Measurements from ENCODE around the gene HOXA13. TPM values are rescaled to one million over a fixed set of nuclear protein-coding genes. Genes with fewer than 3 reads are reported as not detected.

HOXA13 gene
- total RNA-seq, 4 donors from 2014 or later, result 0.63 to 1.5 (median 0.72) TPM

- Histone ChIP-seq H3K4me1 (peaks cover 0 to 66% (median 14%) of the 10 kb centered on the region in 4 donors), H3K4me3 (peak overlapping the region; percentile 44 to 69 (median 54)), H3K36me3 (no peaks in the 10 kb centered on the region), H3K27ac (peak overlapping the region in 2 of 4 donors; percentile 60 to 64), H3K27me3 (peaks cover 0 to 91% of the 10 kb centered on the region in 2 donors), H3K9me3 (no peaks in the 10 kb centered on the region)
- WGBS, 2 donors, result 17 to 19% methylated on average over 23 to 27 of the region's 27 CpGs
- peak in 1 of 2 donors; percentile 21 for DNase-seq (ENCODE audit: low spot score in 2 of 2)
- no peak for TF ChIP-seq POLR2A (IDR thresholded peaks at IDR 0.05)
- TF ChIP-seq CTCF (IDR thresholded peaks at IDR 0.05), result no peak
- TF ChIP-seq EP300 (IDR thresholded peaks at IDR 0.05), result no peak
Measured at GRCh38 chr7:27161214-27161720, 38.6 kb downstream of the HOXA13 start.

GRCh38 chr7:27160546-27161213 is 39.2 kb downstream of the HOXA13 start:
- H3K9me3 ChIP-seq, result no peaks in the 10 kb centered on the region
- peaks cover 0 to 91% of the 10 kb centered on the region in 2 donors for H3K27me3 ChIP-seq
- WGBS, 2 donors, result 3 to 4% methylated on average over 48 to 49 of the region's 54 CpGs
- H3K4me3 ChIP-seq, result peak overlapping the region; percentile 44 to 69 (median 54)
- H3K36me3 ChIP-seq, result no peaks in the 10 kb centered on the region
- peak; percentile 86 to 93 for DNase-seq (ENCODE audit: low spot score in 2 of 2)
- peaks cover 0 to 66% (median 14%) of the 10 kb centered on the region in 4 donors for H3K4me1 ChIP-seq
- TF ChIP-seq CTCF (IDR thresholded peaks at IDR 0.05), result peak; percentile 98 to 100 (median 99)
- TF ChIP-seq POLR2A (IDR thresholded peaks at IDR 0.05), result no peak
- TF ChIP-seq EP300 (IDR thresholded peaks at IDR 0.05), result peak in 1 of 2 donors; percentile 32
- H3K27ac ChIP-seq, result peak overlapping the region in 3 of 4 donors; percentile 60 to 65 (median 64)

GRCh38 chr7:27160145-27160545 is 39.7 kb downstream of the HOXA13 start:
- TF ChIP-seq POLR2A (IDR thresholded peaks at IDR 0.05), result no peak
- no peak for TF ChIP-seq EP300 (IDR thresholded peaks at IDR 0.05)
- no peak for TF ChIP-seq CTCF (IDR thresholded peaks at IDR 0.05)
- H3K4me3 ChIP-seq, result peak overlapping the region; percentile 44 to 69 (median 54)
- H3K4me1 ChIP-seq, result peaks cover 0 to 66% (median 18%) of the 10 kb centered on the region in 4 donors
- no peaks in the 10 kb centered on the region for H3K9me3 ChIP-seq
- no peaks in the 10 kb centered on the region for H3K36me3 ChIP-seq
- 67 to 74% methylated on average over 22 to 23 of the region's 23 CpGs for WGBS, 2 donors
- DNase-seq (ENCODE audit: low spot score in 2 of 2), result peak in 1 of 2 donors; percentile 14
- H3K27me3 ChIP-seq, result peaks cover 0 to 91% of the 10 kb centered on the region in 2 donors
- H3K27ac ChIP-seq, result peak overlapping the region in 2 of 4 donors; percentile 60 to 64

- H3K4me1 ChIP-seq, result peaks cover 0 to 67% (median 21%) of the 10 kb centered on the region in 4 donors
- DNase-seq (ENCODE audit: low spot score in 2 of 2), result peak in 1 of 2 donors; percentile 7
- H3K9me3 ChIP-seq, result no peaks in the 10 kb centered on the region
- no peaks in the 10 kb centered on the region for H3K36me3 ChIP-seq
- no peak overlapping the region for H3K4me3 ChIP-seq
- TF ChIP-seq EP300 (IDR thresholded peaks at IDR 0.05) (no peak), CTCF (IDR thresholded peaks at IDR 0.05) (no peak), POLR2A (IDR thresholded peaks at IDR 0.05) (no peak)
- WGBS, 2 donors, result 83 to 85% methylated on average over 27 of the region's 27 CpGs
- H3K27me3 ChIP-seq, result peaks cover 0 to 91% of the 10 kb centered on the region in 2 donors
- H3K27ac ChIP-seq, result peak overlapping the region in 1 of 4 donors; percentile 60
Measured at GRCh38 chr7:27159266-27160144, 40.4 kb downstream of the HOXA13 start.

Data from tibial nerve (tissue), 4 donors.